ENCODE results near the gene CEL.
"Not testable (repeated sequence)": the region's sequence is repeated elsewhere in the genome, so short reads cannot be mapped to it uniquely, and the experiment has no call there.

The CEL gene

DNA sequence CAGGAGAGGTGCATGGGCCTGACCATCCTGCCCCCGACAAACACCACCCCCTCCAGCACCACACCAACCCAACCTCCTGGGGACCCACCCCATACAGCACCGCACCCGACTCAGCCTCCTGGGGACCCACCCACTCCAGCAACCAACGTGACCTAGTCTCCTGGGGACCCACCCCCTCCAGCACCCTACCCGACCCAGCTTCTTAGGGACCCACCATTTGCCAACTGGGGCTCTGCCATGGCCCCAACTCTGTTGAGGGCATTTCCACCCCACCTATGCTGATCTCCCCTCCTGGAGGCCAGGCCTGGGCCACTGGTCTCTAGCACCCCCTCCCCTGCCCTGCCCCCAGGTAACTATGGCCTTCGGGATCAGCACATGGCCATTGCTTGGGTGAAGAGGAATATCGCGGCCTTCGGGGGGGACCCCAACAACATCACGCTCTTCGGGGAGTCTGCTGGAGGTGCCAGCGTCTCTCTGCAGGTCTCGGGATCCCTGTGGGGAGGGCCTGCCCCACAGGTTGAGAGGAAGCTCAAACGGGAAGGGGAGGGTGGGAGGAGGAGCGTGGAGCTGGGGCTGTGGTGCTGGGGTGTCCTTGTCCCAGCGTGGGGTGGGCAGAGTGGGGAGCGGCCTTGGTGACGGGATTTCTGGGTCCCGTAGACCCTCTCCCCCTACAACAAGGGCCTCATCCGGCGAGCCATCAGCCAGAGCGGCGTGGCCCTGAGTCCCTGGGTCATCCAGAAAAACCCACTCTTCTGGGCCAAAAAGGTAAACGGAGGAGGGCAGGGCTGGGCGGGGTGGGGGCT is 4.6 kb downstream of the CEL start:
- TF ChIP-seq, protein P1, sequence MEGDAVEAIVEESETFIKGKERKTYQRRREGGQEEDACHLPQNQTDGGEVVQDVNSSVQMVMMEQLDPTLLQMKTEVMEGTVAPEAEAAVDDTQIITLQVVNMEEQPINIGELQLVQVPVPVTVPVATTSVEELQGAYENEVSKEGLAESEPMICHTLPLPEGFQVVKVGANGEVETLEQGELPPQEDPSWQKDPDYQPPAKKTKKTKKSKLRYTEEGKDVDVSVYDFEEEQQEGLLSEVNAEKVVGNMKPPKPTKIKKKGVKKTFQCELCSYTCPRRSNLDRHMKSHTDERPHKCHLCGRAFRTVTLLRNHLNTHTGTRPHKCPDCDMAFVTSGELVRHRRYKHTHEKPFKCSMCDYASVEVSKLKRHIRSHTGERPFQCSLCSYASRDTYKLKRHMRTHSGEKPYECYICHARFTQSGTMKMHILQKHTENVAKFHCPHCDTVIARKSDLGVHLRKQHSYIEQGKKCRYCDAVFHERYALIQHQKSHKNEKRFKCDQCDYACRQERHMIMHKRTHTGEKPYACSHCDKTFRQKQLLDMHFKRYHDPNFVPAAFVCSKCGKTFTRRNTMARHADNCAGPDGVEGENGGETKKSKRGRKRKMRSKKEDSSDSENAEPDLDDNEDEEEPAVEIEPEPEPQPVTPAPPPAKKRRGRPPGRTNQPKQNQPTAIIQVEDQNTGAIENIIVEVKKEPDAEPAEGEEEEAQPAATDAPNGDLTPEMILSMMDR (IDR thresholded peaks at IDR 0.05; ENCODE audit: borderline replicate concordance, control extremely low read depth, extremely low read depth, insufficient read depth, missing control alignments) = no peak
- DNase-seq (ENCODE audit: low spot score) = no peak
- in situ Hi-C loops (cut with MboI; ENCODE audit: low sequenced_read_pairs, unreplicated experiment) = no loop called here

DNA sequence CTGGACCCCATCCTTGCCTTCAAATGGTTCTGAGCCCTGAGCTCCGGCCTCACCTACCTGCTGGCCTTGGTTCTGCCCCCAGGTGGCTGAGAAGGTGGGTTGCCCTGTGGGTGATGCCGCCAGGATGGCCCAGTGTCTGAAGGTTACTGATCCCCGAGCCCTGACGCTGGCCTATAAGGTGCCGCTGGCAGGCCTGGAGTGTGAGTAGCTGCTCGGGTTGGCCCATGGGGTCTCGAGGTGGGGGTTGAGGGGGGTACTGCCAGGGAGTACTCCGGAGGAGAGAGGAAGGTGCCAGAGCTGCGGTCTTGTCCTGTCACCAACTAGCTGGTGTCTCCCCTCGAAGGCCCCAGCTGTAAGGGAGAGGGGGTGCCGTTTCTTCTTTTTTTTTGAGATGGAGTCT is 5.2 kb downstream of the CEL start:
- no peak for DNase-seq (ENCODE audit: low spot score)
- TF ChIP-seq, protein P1 (IDR thresholded peaks at IDR 0.05; ENCODE audit: borderline replicate concordance, control extremely low read depth, extremely low read depth, insufficient read depth, missing control alignments) = no peak
- in situ Hi-C loops (cut with MboI; ENCODE audit: low sequenced_read_pairs, unreplicated experiment) = no loop called here

- in situ Hi-C loops (cut with MboI; ENCODE audit: low sequenced_read_pairs, unreplicated experiment) = no loop called here
- no peak for DNase-seq (ENCODE audit: low spot score)
- TF ChIP-seq, protein P1 (IDR thresholded peaks at IDR 0.05; ENCODE audit: borderline replicate concordance, control extremely low read depth, extremely low read depth, insufficient read depth, missing control alignments) = no peak
Observed at GRCh38 chr9:133067813-133068212, 6.0 kb downstream of the CEL start.

GRCh38 chr9:133068431-133068830 is 6.7 kb downstream of the CEL start:
- not testable (repeated sequence) for DNase-seq (ENCODE audit: low spot score)

GRCh38 chr9:133070500-133070961 is 8.8 kb downstream of the CEL start:
- DNase-seq (ENCODE audit: low spot score); in situ Hi-C loops (cut with MboI; ENCODE audit: low sequenced_read_pairs, unreplicated experiment): not testable (repeated sequence)

More at GRCh38 chr9:133068431-133068830, 6.7 kb downstream of the CEL start:
- in situ Hi-C loops (cut with MboI; ENCODE audit: low sequenced_read_pairs, unreplicated experiment) = not testable (repeated sequence)

DNA sequence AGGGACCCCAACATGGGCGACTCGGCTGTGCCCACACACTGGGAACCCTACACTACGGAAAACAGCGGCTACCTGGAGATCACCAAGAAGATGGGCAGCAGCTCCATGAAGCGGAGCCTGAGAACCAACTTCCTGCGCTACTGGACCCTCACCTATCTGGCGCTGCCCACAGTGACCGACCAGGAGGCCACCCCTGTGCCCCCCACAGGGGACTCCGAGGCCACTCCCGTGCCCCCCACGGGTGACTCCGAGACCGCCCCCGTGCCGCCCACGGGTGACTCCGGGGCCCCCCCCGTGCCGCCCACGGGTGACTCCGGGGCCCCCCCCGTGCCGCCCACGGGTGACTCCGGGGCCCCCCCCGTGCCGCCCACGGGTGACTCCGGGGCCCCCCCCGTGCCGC is 9.2 kb downstream of the CEL start:
- DNase-seq (ENCODE audit: low spot score); in situ Hi-C loops (cut with MboI; ENCODE audit: low sequenced_read_pairs, unreplicated experiment): not testable (repeated sequence)

DNA sequence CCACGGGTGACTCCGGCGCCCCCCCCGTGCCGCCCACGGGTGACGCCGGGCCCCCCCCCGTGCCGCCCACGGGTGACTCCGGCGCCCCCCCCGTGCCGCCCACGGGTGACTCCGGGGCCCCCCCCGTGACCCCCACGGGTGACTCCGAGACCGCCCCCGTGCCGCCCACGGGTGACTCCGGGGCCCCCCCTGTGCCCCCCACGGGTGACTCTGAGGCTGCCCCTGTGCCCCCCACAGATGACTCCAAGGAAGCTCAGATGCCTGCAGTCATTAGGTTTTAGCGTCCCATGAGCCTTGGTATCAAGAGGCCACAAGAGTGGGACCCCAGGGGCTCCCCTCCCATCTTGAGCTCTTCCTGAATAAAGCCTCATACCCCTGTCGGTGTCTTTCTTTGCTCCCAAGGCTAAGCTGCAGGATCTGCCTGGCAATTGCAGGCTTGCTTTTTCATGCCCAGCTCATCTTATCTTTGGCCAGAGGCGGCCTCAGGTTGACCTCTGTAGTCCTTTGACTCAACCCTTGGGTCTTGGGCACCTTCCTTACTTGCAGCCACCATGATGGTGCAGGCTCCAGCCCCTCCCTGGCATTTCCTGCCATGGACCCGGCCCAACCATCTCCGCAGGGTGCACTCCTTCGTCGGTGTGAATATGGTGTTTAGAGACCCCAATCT is 9.8 kb downstream of the CEL start:
- in situ Hi-C loops (cut with MboI; ENCODE audit: low sequenced_read_pairs, unreplicated experiment) = no loop called here
- DNase-seq (ENCODE audit: low spot score) = no peak
- TF ChIP-seq, protein P1 (IDR thresholded peaks at IDR 0.05; ENCODE audit: borderline replicate concordance, control extremely low read depth, extremely low read depth, insufficient read depth, missing control alignments) = no peak

- in situ Hi-C loops (cut with MboI; ENCODE audit: low sequenced_read_pairs, unreplicated experiment); DNase-seq (ENCODE audit: low spot score): not testable (repeated sequence)
Observed at GRCh38 chr9:133072210-133072609, 10.4 kb downstream of the CEL start.
